ENCODE measurements around the gene RPP25L.

Gene RPP25L

DNA sequence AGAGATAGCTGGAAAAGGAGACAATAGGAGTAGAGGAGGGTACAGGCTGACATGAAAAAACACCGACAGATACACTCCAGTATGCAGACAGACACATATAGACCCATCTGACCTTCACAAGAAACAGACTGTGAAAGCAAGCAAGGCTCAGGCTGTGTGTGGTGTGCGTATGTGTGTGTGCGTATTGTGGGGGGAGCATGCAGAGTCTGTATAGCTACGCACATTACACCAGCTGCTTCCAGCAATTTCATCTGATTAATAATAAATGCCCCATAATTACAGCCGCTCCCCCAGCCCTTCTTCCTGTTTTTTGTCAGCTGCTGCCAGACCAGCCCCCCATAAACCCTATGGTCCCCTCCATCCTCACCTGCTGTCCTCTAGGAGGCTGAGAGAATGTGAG, 29.1 kb downstream of the RPP25L start:
- DNase-seq: no peak

DNA sequence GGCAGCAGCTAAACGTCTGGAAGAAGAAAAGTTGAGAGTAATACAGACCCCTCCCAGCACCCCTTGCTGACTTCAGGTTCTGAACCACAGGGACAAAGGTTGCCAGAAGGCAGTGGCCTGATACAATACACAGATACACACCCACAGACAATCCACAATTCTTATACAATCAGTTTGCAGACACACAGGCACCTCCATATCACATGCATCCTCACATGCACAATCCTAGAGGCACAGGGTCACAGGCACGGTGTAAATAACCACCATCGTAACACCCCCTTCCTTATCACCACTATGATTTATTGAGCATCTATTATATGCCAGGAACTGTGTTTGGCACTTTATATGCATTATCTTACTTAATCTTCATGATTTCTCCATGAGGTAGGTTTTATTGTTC, 30.6 kb downstream of the RPP25L start:
- DNase-seq: no peak

DNA sequence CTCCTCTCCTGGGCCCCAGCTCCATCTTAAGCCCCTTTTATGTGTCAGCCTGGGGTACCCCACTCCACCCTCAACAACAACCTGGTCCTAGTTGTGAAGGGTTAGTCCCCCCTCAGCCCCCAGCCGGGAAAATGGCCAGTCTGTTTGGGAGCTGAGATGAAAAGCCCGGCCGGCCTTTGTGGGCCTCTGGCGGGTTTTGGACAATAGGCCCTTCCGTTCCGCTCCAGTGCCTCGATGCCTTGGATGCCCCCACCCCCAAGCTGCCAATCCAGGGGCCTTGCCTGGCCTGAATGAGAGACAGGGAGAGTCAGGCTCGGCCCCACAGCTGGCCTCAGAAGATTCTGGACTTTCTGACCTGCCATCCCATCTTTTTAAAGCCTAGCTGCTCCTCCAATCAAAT, 31.5 kb downstream of the RPP25L start:
- no peak for DNase-seq

- no peak for DNase-seq
Measured at GRCh38 chr9:34579808-34580163, 32.1 kb downstream of the RPP25L start.

DNA sequence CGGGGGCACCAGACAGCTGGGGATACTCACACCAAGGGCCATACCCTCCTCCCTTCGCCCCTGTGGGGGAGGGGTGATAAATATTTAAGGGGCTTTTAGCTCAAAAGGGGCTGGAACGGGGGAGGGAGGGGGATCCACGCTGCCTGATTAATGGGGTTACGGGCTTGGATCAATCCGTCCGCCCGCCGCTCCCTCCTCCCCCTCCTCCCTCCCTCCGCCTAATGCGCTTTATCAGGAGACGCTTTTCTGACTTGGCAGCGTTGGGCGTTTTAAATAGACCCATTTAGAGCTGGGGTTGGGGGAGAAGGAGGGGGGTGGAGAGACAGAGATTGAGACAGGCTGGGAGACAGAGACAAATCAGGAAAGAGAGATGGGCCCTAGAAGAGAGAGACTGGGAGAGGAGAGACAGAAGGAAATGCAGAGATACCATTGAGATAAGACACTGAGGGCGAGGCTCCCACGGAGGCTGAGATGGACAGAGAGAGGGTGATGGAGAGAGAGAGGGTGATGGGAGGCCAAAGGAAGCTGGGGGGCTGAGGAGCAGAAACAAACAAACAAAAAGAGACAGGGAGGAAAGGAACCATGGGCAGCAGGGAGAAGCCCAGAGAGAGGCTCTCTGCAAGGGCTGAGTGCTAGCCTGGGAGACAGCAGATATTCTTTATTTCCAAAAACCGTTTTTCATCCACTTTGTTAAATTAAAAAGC, 32.6 kb downstream of the RPP25L start:
- no peak for DNase-seq

GRCh38 chr9:34578241-34579103, 33.4 kb downstream of the RPP25L start:
- DNase-seq: no peak

DNA sequence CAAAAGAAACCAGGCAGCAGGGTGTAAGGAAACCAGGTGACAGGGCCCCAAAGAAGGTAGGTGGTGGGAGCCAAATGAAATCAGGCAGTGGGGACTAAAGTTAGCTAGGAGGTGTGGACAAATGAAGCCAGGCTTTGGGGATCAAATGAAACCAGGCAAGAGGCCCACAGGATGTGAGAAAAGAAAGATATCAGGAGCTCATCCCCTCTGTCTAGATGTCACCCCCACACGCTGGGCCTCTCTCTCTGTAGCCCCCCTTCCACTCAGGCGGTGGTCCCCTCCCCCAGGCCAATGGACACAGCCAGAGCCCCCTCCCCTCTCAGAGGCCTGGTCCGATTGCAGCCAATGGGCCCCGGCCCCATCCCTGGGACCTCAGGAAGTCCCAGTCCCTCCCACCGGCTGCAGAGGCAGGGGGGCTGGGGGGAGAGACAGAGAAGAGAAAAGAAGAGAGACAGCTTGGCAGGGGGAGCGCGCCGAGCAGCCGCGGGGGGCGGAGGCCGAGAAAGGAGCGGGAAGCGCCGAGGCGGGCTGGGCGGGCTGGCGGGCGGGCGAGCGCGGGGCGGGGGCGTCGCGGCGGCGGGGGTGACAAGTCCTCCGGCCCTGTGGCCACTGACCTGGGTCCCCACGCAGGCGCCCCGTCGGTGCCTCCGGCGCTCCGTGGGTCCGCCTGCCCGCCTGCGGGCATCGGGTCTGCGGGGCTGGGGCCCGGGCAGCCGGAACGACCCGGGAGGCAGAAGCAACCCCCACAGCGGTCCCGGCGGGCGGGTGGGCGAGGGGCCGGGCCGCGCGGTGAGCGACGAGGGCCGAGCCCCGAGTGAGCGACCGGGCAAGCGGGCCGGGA, 34.3 kb downstream of the RPP25L start:
- no peak for DNase-seq

DNA sequence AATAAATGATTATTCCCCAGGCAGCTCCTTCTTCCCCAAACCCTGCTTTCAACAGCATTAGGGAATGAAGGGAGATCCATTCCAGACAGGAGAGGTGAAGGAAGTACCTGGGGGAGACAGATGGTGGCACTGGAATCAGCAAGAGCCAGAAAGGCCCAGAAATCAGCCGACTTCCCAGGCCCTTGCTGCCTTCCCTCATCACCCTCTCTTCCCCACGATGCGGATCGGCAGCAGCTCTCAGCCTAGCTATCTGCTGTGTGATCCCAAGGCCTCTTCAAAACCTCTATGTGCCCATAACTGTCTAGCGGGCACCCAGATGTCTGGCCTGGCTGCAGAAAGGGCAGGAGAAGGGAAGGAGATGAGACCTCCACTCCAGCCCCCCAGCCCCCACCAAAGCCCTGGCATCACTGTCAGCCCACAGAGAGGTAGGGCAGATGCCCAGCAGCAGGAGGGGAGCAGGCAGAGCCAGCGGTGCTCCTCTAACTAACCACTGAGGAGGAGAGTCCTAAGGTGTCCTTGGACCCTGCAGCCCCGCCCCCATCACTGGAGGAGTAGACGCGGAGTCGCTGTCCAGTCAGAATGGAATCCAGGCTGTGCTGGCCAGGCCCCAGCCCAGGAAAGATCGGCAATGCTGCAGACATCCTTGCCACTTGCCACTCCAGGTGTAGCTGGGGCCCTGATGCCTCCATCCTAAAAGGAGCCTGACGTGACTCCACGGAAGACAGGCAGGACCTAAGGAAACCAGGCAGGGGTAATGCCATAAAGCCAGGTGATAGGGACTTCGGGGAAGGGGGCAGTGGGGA, 35.1 kb downstream of the RPP25L start:
- DNase-seq: no peak

DNA sequence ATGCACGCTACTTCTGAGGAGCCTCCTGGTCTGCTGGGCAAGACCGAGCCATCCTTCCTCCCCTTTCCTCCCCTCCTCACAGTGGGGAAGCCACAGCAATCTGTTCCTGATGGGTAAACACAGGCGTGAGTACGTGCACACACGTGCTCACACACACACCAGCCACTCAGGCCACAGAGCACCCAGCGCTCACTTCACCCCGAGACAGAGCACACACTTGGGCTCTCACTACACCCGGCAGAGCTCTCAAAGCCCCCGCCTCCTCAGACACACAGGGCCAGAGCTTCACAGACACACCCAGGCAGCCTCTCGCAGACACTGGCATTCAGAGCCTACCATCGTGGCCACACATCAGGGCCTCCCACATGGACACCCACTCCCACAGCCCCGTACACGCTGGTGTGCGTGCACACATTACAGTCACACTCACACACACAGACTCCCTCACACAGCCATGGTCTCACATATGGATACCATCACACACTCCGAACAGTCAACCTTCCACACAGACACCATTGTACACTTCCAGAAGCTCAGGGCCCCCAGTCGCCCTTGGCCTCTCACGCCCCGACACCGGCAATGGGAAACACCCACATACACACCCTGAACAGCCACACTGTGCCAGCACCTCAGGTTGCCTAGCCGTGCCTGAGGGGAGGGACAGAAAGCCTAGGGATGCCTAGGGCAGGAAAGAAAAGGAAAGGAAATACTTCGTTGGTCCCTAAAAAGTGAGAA, 35.9 kb downstream of the RPP25L start:
- DNase-seq: no peak

DNA sequence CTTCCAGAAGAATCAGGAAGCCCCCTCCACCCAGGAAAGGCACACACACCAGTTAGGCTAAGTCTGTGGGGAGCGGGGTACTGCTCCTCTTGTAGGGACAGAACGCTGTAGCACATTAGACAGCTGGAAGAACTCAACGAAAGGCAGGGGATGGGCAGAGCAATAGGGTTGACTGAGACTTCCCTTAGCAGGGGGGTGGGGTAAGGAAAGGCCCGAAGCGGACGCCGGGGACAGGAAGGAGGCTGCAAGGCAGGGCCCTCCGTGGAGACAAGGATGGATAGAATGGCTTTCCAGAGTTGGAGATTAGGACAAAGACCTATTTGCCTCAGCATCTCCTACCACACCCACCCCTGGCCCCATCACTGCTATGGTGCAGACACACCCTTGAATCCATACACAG, 36.7 kb downstream of the RPP25L start:
- DNase-seq: no peak

GRCh38 chr9:34574571-34574970, 37.3 kb downstream of the RPP25L start:
- DNase-seq: no peak

GRCh38 chr9:34573599-34574325, 38.1 kb downstream of the RPP25L start:
- DNase-seq: no peak

DNA sequence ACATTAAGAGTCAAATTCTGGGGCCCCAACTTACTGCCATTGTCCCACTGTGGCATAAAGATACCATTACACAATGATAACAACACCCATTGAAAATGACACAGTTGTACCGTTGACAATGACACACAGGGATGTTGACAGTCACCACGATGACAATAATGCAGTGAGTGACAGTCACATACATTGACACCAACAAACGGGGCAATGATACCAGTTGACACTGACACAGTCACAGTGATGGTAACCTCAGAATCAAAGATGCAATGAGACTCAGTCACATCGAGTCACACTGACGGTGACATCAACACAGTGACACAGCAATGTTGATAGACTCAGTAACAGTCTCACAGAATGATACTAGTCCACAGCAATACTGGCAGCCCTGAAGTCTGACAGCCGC, 39.3 kb downstream of the RPP25L start:
- DNase-seq: no peak

DNA sequence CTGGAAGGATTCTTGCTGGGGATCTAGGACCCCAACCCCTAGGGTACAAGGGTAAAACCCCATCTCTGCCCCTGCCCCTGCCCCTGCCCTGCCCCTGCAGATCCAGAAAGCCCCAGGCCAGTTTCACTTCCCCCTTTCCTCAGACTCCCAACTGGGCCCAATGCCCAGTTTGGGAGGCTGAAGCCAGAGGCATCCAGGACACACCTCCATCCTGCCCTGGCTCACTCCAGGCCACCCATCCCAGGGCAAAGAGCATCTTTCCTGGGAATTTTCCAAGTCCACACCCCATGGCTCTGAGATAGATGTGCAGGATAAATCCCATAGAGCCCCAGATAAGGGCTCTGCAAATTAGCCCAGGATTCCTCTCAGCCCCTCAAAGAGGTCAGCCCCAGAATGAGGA, 39.8 kb downstream of the RPP25L start:
- DNase-seq: no peak

GRCh38 chr9:34571481-34571810, 40.5 kb downstream of the RPP25L start:
- DNase-seq: no peak

GRCh38 chr9:34570809-34571480, 41.0 kb downstream of the RPP25L start:
- DNase-seq: no peak

GRCh38 chr9:34570376-34570775, 41.5 kb downstream of the RPP25L start:
- DNase-seq: no peak

DNA sequence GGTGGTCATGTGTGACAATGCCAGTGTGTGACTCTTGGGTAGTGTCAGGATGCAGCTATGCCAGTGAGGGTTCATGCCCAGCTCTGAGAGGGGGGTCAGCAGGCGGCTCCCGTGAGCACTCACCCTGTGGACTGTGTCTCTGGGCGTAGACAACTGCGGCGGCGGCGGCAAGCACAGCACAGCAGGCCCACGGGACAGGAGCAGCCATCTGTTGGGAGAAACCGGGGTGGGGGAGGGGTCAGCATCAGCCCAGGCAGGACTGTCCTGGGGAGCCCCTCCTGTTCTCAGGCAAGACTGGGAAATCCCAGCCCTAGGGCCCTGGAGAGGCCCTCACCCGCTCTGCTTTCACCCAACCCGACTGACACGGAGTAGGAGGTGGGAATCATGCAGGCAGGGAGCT, 43.1 kb downstream of the RPP25L start:
- no peak for DNase-seq

DNA sequence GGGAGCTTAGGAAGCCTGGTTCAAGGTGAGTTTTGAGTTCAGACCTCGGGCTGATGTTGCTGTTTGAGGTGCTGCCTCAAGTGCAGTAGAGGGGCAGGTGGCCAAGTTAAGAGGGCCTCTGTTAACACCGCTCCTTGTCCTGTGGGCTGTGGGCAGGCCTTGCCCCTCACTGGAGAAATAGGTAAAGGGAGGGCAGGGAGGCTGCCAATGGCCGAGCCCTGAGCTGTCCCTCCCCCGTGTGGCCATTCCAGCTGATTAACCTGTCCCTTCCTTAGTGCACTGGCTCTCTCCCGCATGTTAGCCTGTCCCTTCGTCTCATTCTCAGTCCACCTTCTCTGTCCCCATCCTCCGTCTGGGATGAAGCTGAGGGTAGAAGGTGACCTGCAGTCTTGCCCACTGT, 43.8 kb downstream of the RPP25L start:
- no peak for DNase-seq

DNA sequence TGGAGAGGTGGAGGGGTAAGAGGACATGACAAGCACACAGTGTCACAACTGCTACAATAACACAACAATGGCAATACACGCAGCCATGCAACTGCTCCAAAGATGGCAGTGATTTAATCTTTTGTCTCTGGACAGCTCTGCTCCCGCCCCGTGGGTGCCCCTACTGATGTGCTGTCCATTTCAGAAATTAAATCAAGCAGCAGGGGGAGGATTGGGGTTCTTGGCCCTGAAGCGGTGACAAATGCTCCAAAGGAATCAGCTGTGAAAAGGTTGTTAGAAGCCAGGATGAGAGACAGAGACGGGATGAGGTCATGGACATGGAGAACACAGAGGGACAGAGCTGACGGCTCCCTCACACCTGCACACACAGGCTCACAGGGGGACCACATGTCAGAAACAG, 44.9 kb downstream of the RPP25L start:
- no peak for DNase-seq

- no peak for DNase-seq
Measured at GRCh38 chr9:34566322-34566721, 45.6 kb downstream of the RPP25L start.

Measured in activated CD4-positive, alpha-beta T cell treated with anti-CD3 and anti-CD28 coated beads, Interleukin-2, amount 50 U/mL, for 16 hours (primary cell).